Endothelial cell of umbilical vein (primary cell): ENCODE measurements around the gene CHST11. TPM values are rescaled to one million over a fixed set of nuclear protein-coding genes. Genes with fewer than 3 reads are reported as not detected.

Experiments
- BruUV-seq: library from RNA; stranded (reverse); fragments of 400-500 nt; replicated peaks from 2 replicates; lab custom pipeline; 2021; lab: Mats Ljungman, UMichigan
- CTCF ChIA-PET: fragments of 300-600, 350-600 bp; sonication (Branson Sonifier 250); formaldehyde crosslinking; loops from one replicate; lab custom pipeline; 2021; ENCODE audit warnings: antibody characterized with exemption, inconsistent platforms; lab: Charles Lee
- POLR2A ChIA-PET: fragments of 300-600, 350-600 bp; sonication (Branson Sonifier 250); formaldehyde crosslinking; loops from one replicate; lab custom pipeline; 2021; ENCODE audit warnings: antibody characterized with exemption, inconsistent platforms; lab: Charles Lee
- DNase-seq: peaks from one replicate; pipeline ENCODE4 v3.0.0-alpha.2; 2011; ENCODE audit warnings: low read depth, low spot score
- FAIRE-seq: peaks from 2 replicates; lab custom pipeline; 2011; peaks lifted over from hg19 to GRCh38; lab: Jason Lieb, UNC
- H2AFZ ChIP-seq: 2 replicates; pipeline ENCODE4 v1.6.0; 2012; ENCODE audit warnings: low read depth, low read length, control low read depth, inconsistent platforms
- H3K27ac ChIP-seq: 2 replicates; pipeline ENCODE4 v1.5.1; 2011; ENCODE audit warnings: low read depth, mild to moderate bottlenecking, control low read depth, low read length, moderate library complexity; ENCODE audit not compliant: insufficient read depth
- H3K27me3 ChIP-seq, 2 experiments: 2 replicates each; pipeline versions ENCODE4 v1.6.0 to v1.6.1; 2011; ENCODE audit warnings: low read length in 2 of 2, mixed read lengths in 1 of 2; ENCODE audit not compliant: control insufficient read depth in 2 of 2, insufficient read depth in 2 of 2
- H3K36me3 ChIP-seq, 2 experiments: 2 replicates in 1 of 2; 3 replicates in 1 of 2; pipeline ENCODE4 v1.5.1; 2011; ENCODE audit warnings: low read length in 2 of 2, mild to moderate bottlenecking in 1 of 2, moderate library complexity in 1 of 2; ENCODE audit not compliant: control insufficient read depth in 2 of 2, insufficient read depth in 2 of 2; ENCODE audit errors: extremely low read depth in 1 of 2
- H3K4me1 ChIP-seq: 3 replicates; pipeline ENCODE4 v1.5.1; 2011; ENCODE audit warnings: mild to moderate bottlenecking, low read length; ENCODE audit not compliant: control insufficient read depth, insufficient read depth; ENCODE audit errors: extremely low read depth
- H3K4me2 ChIP-seq: 2 replicates; pipeline ENCODE4 v1.6.1; 2011; ENCODE audit warnings: low read length, control low read depth, mixed read lengths; ENCODE audit not compliant: insufficient read depth
- H3K4me3 ChIP-seq, 3 experiments: fragments of 200-600 bp in 1 of 3; sonication (generic), shearing (Covaris generic) in 1 of 3; replicated peaks in 1 of 3; 2 replicates each; pipeline ENCODE4 v1.5.1; 2011 to 2016; ENCODE audit warnings: control low read depth in 3 of 3, low read length in 3 of 3, mild to moderate bottlenecking in 2 of 3, inconsistent platforms in 1 of 3, low read depth in 1 of 3, moderate library complexity in 1 of 3; ENCODE audit not compliant: insufficient read depth in 1 of 3
- H3K79me2 ChIP-seq: 2 replicates; pipeline ENCODE4 v1.6.0; 2012; ENCODE audit warnings: low read length, inconsistent platforms; ENCODE audit not compliant: control insufficient read depth, insufficient read depth
- H3K9ac ChIP-seq: replicated peaks from 2 replicates; pipeline ENCODE3; 2011; ENCODE audit warnings: low read length, control low read depth; ENCODE audit not compliant: insufficient read depth; ENCODE audit errors: extremely low read depth
- H3K9me1 ChIP-seq: replicated peaks from 3 replicates; pipeline ENCODE4 v1.6.0; 2011; ENCODE audit warnings: mild to moderate bottlenecking, low read length; ENCODE audit not compliant: control insufficient read depth, insufficient read depth; ENCODE audit errors: extremely low read depth
- H3K9me3 ChIP-seq: replicated peaks from 2 replicates; pipeline ENCODE4 v1.5.1; 2012; ENCODE audit warnings: low read length, inconsistent platforms; ENCODE audit not compliant: control insufficient read depth, insufficient read depth
- H4K20me1 ChIP-seq: replicated peaks from 2 replicates; pipeline ENCODE3; 2011; ENCODE audit warnings: mild to moderate bottlenecking, low read length; ENCODE audit not compliant: control insufficient read depth, insufficient read depth; ENCODE audit errors: extremely low read depth
- CTCF ChIP-seq, 2 donors: IDR thresholded peaks; 1 replicate in 1 of 2; 2 replicates in 1 of 2; pipeline ENCODE4 v1.5.1; 2011; ENCODE audit warnings: low read length in 2 of 2, mild to moderate bottlenecking in 2 of 2, moderate library complexity in 2 of 2, control low read depth in 1 of 2, inconsistent platforms in 1 of 2, low read depth in 1 of 2; ENCODE audit not compliant: insufficient read depth in 1 of 2; ENCODE audit errors: extremely low read depth in 1 of 2
- EZH2 ChIP-seq: IDR thresholded peaks from 2 replicates; pipeline ENCODE4 v1.6.1; 2012; ENCODE audit warnings: borderline replicate concordance, low read depth, mild to moderate bottlenecking, moderate library complexity, low read length, inconsistent platforms; ENCODE audit not compliant: severe bottlenecking
- FOS ChIP-seq: IDR thresholded peaks from 2 replicates; pipeline ENCODE4 v1.6.1; 2011; ENCODE audit warnings: mild to moderate bottlenecking, low read length, moderate library complexity, borderline replicate concordance; ENCODE audit not compliant: insufficient read depth
- GATA2 ChIP-seq: IDR thresholded peaks from 2 replicates; pipeline ENCODE4 v1.7.0; 2011; ENCODE audit warnings: low read depth, mild to moderate bottlenecking, moderate library complexity, mixed read lengths, low read length; ENCODE audit not compliant: insufficient read length, insufficient read depth
- JUN ChIP-seq: IDR thresholded peaks from 2 replicates; pipeline ENCODE4 v1.6.1; 2011; ENCODE audit warnings: borderline replicate concordance, low read depth; ENCODE audit not compliant: insufficient read length, insufficient read depth
- MAX ChIP-seq: IDR thresholded peaks from 2 replicates; pipeline ENCODE4 v1.6.1; 2011; ENCODE audit not compliant: insufficient read depth, insufficient read length
- MYC ChIP-seq: IDR thresholded peaks from one replicate; pipeline ENCODE4 v1.6.1; 2011; ENCODE audit warnings: mild to moderate bottlenecking, low read depth, low read length
- POLR2A ChIP-seq: IDR thresholded peaks from 2 replicates; pipeline ENCODE4 v1.6.1; 2012; ENCODE audit warnings: low read depth, mild to moderate bottlenecking, control low read depth, low read length
- POLR2AphosphoS5 ChIP-seq: IDR thresholded peaks from 2 replicates; pipeline ENCODE4 v1.6.1; 2012; ENCODE audit warnings: low read depth, mild to moderate bottlenecking, control low read depth, low read length, moderate library complexity; ENCODE audit not compliant: insufficient read depth
- dilution Hi-C: fragments of 300-500 bp; cut with MboI; formaldehyde crosslinking; loops from one replicate; pipeline ENCODE4 v1.15.0; 2019; ENCODE audit warnings: low sequenced_read_pairs; ENCODE audit not compliant: extremely low pct_ligation_motif_present
- intact Hi-C: fragments of 100-400 bp; cut with micrococcal nuclease; formaldehyde crosslinking; loops from one replicate; pipeline ENCODE4 v1.10.0; 2022
- polyA plus RNA-seq, 4 experiments: library from polyadenylated mRNA; depleted of rRNA in 3 of 4; stranded (reverse) in 3 of 4; unstranded in 1 of 4; fragments of >200 nt; gene quantifications; 2 replicates each; pipeline versions ENCODE4 v1.2.1 to v1.2.3, GENCODE V29; 2011 to 2012; ENCODE audit warnings: missing spikeins in 1 of 4
- total RNA-seq: library from RNA; stranded (reverse); gene quantifications from 2 replicates; pipeline ENCODE4 v1.2.3, GENCODE V29; 2021

CHST11 gene
- total and polyA plus RNA-seq, 2 donors (not counting 3 experiments of a cell fraction or from before 2014, with no cell fraction given), result 19.7 to 20.9 TPM

GRCh38 chr12:104682790-104683279, 226.1 kb downstream of the CHST11 start:
- Histone ChIP-seq H3K9me1 (no peaks in the 10 kb centered on the region), H3K4me1 (peaks cover 9% of the 10 kb centered on the region), H3K27me3 (no peaks in the 10 kb centered on the region), H3K9ac (no peak overlapping the region), H3K27ac (no peak overlapping the region), H3K9me3 (no peaks in the 10 kb centered on the region), H3K36me3 (no peaks in the 10 kb centered on the region), H3K4me3 (no peak overlapping the region), H3K4me2 (no peak overlapping the region), H3K79me2 (peaks cover 2% of the 10 kb centered on the region), H4K20me1 (no peaks in the 10 kb centered on the region), H2AFZ (no peak overlapping the region)
- TF ChIP-seq MAX (no peak), MYC (no peak), GATA2 (no peak), CTCF (IDR thresholded peaks at IDR 0.05; ENCODE audit: extremely low read depth in 1 of 2, insufficient read depth in 1 of 2, low read depth in 1 of 2, low read length in 2 of 2) (no peak), FOS (no peak), EZH2 (no peak), POLR2AphosphoS5 (no peak), JUN (no peak), POLR2A (no peak)
- no peak for FAIRE-seq
- dilution Hi-C loops (no loop called here), intact Hi-C loops (no loop called here)
- DNase-seq, result no peak
- ChIA-PET POLR2A (no interaction called here), CTCF (interaction anchor here (1.0 kb wide), 1 partner anchor 301 kb away, joined by 3 read pairs; no protein-coding TSS in a partner anchor)
- no TSS peak for BruUV-seq
